Measurements from ENCODE around the gene RCSD1. TPM values are rescaled to one million over a fixed set of nuclear protein-coding genes. Genes with fewer than 3 reads are reported as not detected.

RCSD1 gene, protein sequence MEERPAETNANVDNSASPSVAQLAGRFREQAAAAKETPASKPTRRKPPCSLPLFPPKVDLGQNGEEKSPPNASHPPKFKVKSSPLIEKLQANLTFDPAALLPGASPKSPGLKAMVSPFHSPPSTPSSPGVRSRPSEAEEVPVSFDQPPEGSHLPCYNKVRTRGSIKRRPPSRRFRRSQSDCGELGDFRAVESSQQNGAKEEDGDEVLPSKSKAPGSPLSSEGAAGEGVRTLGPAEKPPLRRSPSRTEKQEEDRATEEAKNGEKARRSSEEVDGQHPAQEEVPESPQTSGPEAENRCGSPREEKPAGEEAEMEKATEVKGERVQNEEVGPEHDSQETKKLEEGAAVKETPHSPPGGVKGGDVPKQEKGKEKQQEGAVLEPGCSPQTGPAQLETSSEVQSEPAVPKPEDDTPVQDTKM
- not detected in 2 replicates for total RNA-seq

DNA sequence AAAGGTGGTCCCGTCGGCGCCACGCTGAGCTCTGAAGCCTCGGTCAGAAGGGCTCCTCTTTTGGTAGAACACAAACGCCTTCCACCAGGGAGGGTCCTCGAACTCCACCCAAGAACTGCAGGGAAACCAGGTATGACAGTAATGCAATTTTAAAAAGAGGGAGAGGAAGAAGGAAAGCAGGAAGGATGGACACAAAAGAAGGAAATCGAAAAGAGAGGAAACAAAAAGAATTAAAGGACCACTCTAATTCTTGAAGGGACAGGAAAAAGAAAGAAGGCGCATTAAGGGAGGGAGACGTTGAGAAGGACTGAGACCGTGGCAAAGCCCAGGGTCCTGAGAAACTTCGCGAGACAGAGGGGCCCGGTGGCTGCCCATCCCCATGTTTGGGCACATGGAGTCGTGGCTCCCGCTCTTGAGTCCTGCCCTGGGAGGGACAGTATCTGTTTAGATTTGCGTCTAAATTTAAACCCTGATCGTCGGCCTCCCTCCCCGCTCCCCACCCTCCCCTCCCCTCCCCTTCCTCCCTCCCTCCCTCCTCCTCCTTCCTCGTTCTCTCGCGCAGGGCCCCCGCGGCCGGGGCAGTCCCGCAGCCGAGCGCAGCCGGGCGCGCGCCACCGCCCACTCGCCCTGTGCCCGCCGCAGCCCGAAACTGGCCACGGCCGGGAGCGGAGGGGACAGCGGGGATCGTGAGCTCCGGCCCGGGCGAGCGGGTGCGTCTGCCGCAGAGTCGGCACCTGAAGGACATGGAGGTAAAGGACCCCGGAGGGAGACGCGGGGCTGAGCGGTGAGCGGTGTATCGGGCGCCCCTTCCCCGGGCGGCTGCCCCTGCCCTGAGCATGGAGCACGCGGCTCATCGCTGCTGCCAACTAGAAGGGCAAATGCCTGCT is at the start of gene RCSD1:
Gene RCSD1, plus strand, starts transcription at position 552 of the 887 bp plus-strand sequence. Its CDS starts 192 bp downstream, at position 744.

GRCh38 chr1:167721617-167722151 is 91.7 kb downstream of the RCSD1 start, which contains the start of gene MPZL1:
TSS of gene MPZL1 (plus strand) at chr1:167721982. CDS start at chr1:167722152, 170 bp downstream.

Other genes with a start within 250 kb of the RCSD1 start
- gene CD247, start 111.7 kb upstream of the RCSD1 start, total RNA-seq, result not detected in 2 replicates
- 48.6 and 153 TPM in 2 replicates for gene CREG1, start 76.5 kb upstream of the RCSD1 start, total RNA-seq
- gene MPZL1, start 91.8 kb downstream of the RCSD1 start, total RNA-seq, result 156 and 235 TPM in 2 replicates